Thoracic aorta endothelial cell (primary cell): ENCODE data around the gene POLR2J2. TPM values are rescaled to one million over a fixed set of nuclear protein-coding genes. Genes with fewer than 3 reads are reported as not detected.

Experiments used
- small RNA-seq: library from RNA; depleted of rRNA; stranded (forward); fragments of <200 nt; gene quantifications from one replicate; pipeline ENCODE3, GENCODE V24; 2012
- total RNA-seq: library from RNA; depleted of rRNA; stranded (reverse); fragments of >200 nt; gene quantifications from 2 replicates; pipeline ENCODE4 v1.2.3, GENCODE V29; 2012

Gene POLR2J2
- total RNA-seq, result 7.7 and 10.1 TPM in 2 replicates

DNA sequence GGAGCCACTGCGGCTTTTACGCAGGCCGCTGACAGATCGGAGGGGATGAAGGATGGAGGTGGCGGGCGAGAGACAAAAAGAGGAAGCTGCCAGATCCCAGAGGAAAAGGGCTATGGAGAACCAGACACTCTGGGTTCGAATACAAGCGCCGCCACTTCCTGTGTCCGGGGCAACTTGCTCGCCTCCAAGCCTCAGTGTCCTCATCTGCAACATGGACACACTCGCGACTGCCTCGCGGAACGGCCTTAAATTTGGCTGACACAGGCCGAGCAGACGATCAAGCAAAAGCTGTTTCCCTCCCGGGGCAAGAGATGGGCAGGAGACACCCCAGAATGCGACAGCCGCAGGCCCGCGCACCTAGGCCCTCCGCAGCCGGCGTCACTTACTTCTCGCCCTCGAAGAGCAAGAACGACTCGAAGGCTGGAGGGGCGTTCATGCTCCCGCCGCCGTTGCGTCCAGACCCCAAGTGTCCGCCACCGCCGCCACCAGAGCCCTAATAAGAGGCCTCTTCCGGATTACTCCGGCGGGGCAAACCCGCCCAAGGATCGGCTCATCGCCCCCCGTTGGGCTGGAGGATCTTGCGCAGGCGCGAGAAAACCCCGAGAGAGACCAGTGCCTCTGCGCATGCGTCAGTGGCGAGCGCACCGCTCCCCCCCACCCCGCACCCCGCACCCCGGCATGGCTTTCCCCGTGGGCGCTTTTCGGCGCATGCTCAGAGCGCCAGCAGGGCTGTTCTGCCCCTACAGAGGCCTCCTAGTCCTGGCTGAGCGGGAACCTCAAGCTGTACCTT, at the start of gene POLR2J2:
POLR2J2 (minus strand) TSS at position 498 of the 790 bp plus-strand sequence; CDS start at position 436, 62 bp downstream.

GRCh38 chr7:102649924-102650323, 21.5 kb downstream of the POLR2J2 start, which contains the start of gene SPDYE2B:
TSS of gene SPDYE2B (plus strand) at chr7:102650319. CDS start at chr7:102652349, 2,030 bp downstream.

DNA sequence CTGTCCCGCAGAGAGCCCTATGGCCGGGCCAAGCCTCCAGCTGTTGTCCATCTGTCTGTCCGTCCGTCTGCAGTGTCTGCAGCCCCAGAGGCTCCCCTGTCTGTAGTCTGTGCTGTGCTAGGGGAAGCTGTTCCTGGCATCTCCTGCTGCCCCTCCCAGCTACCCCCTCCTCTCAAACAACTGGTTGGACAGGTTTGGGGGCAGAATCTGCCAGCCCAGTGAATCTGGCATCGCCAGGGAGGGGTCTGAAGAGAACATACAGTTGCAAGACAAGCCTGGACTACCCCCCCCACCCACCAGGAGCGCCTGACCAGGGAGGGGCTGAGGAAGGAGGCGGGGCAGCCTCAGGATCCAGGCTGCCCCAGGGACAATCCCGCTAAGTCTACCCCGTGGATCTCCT, 28.8 kb downstream of the POLR2J2 start, which contains the start of gene UPK3BL1:
UPK3BL1 (minus strand) TSS at position 101 of the 400 bp plus-strand sequence; CDS start at position 51, 50 bp downstream.

GRCh38 chr7:102616507-102617125, 54.8 kb downstream of the POLR2J2 start, which contains the start of gene RASA4:
TSS of gene RASA4 (minus strand) at chr7:102616756. CDS start at chr7:102616689, 67 bp downstream.

Small RNA genes lying within 50 kb of the gene (small RNA-seq; reads per million reads assigned to genes)
- gene AC105052.3 (not detected), gene UPK3BL1 (not detected)

Other genes with a start within 250 kb of the POLR2J2 start
- 51.2 and 62.2 TPM in 2 replicates for gene ORAI2, start 238.1 kb downstream of the POLR2J2 start, total RNA-seq
- 6.3 and 7.9 TPM in 2 replicates for gene ALKBH4, start 206.8 kb downstream of the POLR2J2 start, total RNA-seq
- 23.8 and 32.3 TPM in 2 replicates for gene LRWD1, start 206.7 kb downstream of the POLR2J2 start, total RNA-seq
- 29.9 and 38.3 TPM in 2 replicates for gene POLR2J, start 192.7 kb downstream of the POLR2J2 start, total RNA-seq
- gene RASA4B, start 153.9 kb downstream of the POLR2J2 start, total RNA-seq, result 1.7 and 2.8 TPM in 2 replicates
- 0.80 and 3.7 TPM in 2 replicates for gene UPK3BL2, start 128.0 kb downstream of the POLR2J2 start, total RNA-seq
- not detected in 2 replicates for gene SPDYE2, start 120.4 kb downstream of the POLR2J2 start, total RNA-seq
- gene POLR2J3, start 99.1 kb downstream of the POLR2J2 start, total RNA-seq, result 49.7 and 95.2 TPM in 2 replicates
- gene RASA4, start 54.9 kb downstream of the POLR2J2 start, total RNA-seq, result 4.5 and 6.6 TPM in 2 replicates
- gene UPK3BL1, start 28.9 kb downstream of the POLR2J2 start, total RNA-seq, result 7.0 and 8.0 TPM in 2 replicates
- not detected in 2 replicates for gene SPDYE2B, start 21.3 kb downstream of the POLR2J2 start, total RNA-seq
- 7.2 and 10.8 TPM in 2 replicates for gene FAM185A, start 77.3 kb upstream of the POLR2J2 start, total RNA-seq
- 4.4 and 6.8 TPM in 2 replicates for gene LRRC17, start 241.3 kb upstream of the POLR2J2 start, total RNA-seq